C4-2B (cell line): Measurements from ENCODE around the gene HSD11B1L.

Experiments used
- CTCF ChIP-seq: fragments of 450-650 bp; conservative IDR thresholded peaks from 2 replicates; pipeline ENCODE4 v1.5.1; 2017; ENCODE audit warnings: mild to moderate bottlenecking
- ZFX ChIP-seq: fragments of 450-650 bp; IDR thresholded peaks from 2 replicates; pipeline ENCODE4 v1.6.1; 2017

DNA sequence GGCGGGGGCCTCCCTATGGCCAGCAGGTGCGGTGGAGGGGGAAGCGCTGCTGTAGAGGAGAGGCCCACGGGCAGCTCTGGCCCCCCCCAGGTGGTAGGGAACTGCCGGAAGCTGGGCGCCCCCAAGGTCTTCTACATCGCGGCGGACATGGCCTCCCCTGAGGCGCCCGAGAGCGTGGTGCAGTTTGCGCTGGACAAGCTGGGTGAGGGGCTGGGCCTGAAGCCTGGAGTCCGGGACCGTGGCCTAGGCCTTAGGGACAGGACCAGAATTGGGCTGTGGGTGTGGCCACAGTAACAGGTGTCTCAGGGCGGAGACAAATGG lies 5.5 kb downstream of the HSD11B1L start:
- no peak for TF ChIP-seq CTCF
- TF ChIP-seq ZFX = peak; percentile 27; the same call in 1 of the 2 replicates
